GM12873 (cell line): ENCODE data around the gene CBX7.

ENCODE experiments used
- TF ChIP-seq, protein P1 (sequence below): IDR thresholded peaks from 2 replicates; pipeline ENCODE4 v1.5.1; 2012; ENCODE audit warnings: low read depth, mild to moderate bottlenecking, moderate library complexity, low read length, control low read depth; ENCODE audit not compliant: insufficient read depth; ENCODE audit errors: missing control alignments

The CBX7 gene

DNA sequence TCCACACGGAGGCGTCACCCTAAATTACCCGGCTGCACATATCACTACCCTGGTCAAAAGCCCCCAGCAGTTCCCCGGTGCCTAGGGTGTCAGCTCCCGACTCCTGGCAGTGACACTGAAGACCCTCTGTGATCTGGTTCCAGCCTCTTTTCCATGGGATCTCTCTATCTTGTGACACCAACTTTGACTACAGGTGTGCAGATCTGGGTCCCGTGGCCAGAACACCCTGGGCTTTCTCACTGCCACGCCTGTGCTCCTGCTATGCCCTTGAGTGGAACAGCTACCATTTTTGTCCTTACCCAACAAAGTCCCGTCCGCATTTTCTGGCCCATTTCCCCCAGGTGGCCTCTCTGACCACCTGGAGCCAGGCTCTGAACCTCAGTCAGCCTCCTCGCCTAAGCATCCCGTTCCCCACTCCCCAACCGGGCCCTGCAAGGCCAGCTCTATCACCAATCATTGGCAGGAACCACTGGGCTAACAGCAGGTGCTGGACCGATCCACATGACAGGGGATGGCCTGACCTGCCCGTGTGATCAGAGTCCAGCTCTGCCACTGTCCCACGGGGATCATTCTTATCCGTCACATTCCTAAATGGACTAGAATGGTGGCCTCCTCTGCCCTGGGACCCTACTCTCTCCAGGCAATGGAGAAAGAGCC lies 20.7 kb upstream of the CBX7 start:
- TF ChIP-seq, protein P1, sequence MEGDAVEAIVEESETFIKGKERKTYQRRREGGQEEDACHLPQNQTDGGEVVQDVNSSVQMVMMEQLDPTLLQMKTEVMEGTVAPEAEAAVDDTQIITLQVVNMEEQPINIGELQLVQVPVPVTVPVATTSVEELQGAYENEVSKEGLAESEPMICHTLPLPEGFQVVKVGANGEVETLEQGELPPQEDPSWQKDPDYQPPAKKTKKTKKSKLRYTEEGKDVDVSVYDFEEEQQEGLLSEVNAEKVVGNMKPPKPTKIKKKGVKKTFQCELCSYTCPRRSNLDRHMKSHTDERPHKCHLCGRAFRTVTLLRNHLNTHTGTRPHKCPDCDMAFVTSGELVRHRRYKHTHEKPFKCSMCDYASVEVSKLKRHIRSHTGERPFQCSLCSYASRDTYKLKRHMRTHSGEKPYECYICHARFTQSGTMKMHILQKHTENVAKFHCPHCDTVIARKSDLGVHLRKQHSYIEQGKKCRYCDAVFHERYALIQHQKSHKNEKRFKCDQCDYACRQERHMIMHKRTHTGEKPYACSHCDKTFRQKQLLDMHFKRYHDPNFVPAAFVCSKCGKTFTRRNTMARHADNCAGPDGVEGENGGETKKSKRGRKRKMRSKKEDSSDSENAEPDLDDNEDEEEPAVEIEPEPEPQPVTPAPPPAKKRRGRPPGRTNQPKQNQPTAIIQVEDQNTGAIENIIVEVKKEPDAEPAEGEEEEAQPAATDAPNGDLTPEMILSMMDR: no peak

DNA sequence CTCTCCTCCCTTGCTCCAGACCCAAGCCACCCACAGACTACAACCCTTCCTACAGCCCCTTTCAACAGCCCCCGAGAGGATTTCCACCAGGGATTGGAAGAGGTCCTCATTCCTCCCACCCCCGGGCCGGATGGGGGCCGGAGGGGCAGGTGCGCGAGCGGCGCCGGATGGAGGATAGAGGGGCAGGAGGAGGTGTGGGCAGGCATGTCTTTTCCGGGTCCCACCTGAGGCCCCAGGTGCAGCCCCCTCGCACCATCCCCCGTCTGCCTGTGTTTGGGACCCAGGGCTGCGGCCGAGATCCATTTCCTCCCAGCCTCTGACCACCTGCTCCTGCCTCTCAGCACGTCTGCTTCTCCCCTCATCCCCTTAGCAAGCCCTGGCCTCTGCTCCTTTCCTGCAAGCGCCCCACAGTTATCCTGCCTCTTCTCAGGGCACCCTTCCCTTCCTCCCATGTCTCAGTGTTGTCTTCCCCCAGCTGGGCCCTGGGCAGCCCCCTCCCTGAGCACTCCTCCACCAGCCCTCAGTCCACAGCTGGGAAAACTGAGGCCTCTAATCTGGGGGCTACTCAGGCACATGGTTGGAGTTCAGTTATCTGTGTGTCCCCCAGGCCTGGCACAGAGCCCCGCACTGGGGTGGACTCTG lies 19.3 kb upstream of the CBX7 start:
- TF ChIP-seq, protein P1: no peak

DNA sequence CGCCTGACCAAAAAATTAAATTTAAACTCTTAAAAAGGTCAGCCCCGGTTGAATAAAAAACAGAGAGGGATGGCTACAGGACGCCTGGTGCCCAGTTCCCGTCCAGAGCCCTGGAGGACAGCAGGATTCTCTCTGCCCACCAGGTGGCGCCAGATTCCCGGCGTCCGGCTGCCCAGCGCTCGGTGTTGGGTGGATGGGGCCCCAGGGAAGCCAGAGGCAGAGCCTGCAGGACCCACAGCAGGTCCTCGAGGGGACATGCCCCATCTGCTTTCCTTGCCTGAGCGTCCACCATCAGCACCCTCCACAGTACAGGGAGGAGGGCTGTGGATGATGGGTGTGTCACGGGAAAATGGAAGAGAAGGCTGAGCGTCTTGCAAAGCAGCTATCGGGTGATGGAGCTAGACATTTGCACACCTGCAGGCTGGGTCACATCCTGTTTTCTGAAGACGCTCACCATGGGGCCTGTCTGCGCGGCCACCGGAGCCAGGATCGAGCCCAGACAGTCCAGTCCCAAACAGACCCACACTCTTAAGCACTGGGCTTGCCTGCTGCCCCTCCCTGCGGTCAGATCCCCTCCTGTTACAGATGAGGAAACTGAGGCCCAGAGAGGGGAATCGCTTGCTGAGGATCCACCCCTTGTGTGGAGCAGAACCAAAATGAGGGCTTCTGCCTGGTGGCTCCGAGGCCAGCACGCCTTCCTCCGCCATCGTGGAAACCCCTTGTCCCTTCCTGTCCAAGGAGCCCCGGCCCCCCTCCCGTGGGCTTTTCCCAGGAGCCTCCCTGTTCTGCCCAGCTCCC lies 18.5 kb upstream of the CBX7 start:
- TF ChIP-seq, protein P1: peak; percentile 92

DNA sequence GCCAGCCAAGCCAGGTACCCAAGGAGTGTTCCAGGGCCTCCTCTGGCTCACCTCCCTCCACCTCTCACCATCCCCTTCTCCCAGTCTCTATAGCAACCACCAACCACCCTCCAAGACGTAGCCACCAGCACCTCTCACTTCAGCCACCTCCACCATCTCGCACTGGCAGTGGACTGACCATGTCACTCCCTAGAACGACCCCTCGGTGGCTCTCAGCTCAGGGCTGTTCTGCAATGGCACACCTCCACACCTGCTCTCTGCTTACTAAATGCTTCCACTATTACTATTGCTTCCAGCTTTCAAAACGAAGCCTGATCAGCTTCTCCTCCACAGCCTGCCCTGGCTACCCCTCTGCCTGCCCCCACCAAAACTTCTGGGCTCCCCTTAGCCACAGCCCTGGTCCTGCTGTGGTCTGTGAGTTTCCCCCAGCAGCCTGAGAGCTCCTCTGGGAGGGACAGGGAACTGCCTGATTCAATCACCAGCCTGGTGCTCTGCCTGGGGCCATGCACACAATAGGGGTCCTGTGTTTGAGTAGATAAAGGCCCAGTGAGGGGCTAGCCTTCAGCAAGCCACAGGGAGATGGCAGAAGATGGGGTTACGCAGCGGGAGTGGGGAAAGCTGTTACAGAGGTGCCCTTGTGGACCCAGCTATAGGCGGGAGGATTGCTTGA lies 17.5 kb upstream of the CBX7 start:
- TF ChIP-seq, protein P1: no peak

DNA sequence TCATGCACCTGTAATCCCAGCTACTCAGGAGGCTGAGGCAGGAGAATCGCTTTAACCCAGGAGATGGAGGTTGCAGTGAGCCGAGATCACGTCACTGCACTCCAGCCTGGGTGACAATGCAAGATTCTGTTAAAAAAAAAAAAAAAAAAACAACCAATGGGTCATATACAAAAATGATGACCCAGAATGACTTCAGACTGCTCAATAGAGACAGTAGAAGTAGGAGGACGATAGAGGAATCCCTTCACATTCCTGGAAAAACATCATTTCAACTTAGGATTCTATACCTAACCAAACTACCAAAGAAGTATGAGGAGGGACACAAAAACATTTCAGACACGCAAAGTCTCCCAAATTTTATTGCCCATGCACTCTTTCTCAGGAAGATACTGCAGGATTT lies 14.1 kb upstream of the CBX7 start:
- TF ChIP-seq, protein P1: no peak

DNA sequence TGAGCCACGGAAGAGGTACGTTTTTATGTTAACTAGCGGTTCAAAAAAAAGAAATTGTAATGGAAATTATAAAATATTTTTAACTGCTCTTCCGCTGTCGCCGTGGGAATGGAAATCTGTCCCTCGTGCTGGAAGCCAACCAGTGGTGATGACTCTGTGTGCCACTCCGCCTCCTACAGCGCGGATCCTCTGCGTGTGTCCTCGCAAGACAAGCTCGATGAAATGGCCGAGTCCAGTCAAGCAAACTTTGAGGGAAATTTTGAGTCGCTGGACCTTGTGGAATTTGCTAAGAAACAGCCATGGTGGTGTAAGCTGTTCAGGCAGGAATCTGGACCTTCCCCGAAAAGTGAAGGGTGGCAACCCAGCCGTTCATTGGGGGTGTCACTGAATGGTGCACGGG lies 2.9 kb upstream of the CBX7 start:
- TF ChIP-seq, protein P1: no peak
